GM23338 (cell line): Measurements from ENCODE around the gene ATP13A4. TPM values are rescaled to one million over a fixed set of nuclear protein-coding genes. Genes with fewer than 3 reads are reported as not detected.

Source experiments
- ATAC-seq: fragments of 200-7000 bp; cut with Tn5 transposase; 3 replicates; pipeline ENCODE4 v1.9.1; 2020
- DNase-seq: peaks from one replicate; pipeline ENCODE4 v3.0.0-alpha.2; 2015; ENCODE audit warnings: low spot score
- H2AFZ ChIP-seq: fragments of 200-600 bp; sonication (generic); 2 replicates; pipeline ENCODE4 v1.8.0; 2016; ENCODE audit warnings: antibody characterized with exemption, mild to moderate bottlenecking, moderate library complexity
- H3F3A ChIP-seq: fragments of 200-600 bp; sonication (generic); replicated peaks from 2 replicates; pipeline ENCODE4 v1.8.0; 2017; ENCODE audit warnings: antibody characterized with exemption, mixed run types, low read depth
- H3K27ac ChIP-seq: fragments of 200-600 bp; sonication (generic); 2 replicates; pipeline ENCODE4 v1.6.1; 2016; ENCODE audit warnings: low read depth
- H3K27me3 ChIP-seq: fragments of 200-600 bp; sonication (generic); 2 replicates; pipeline ENCODE4 v1.8.0; 2016; ENCODE audit warnings: mild to moderate bottlenecking, mixed run types, moderate library complexity; ENCODE audit not compliant: insufficient read depth
- H3K36me3 ChIP-seq: fragments of 200-600 bp; sonication (generic); 2 replicates; pipeline ENCODE4 v1.8.0; 2016; ENCODE audit warnings: mild to moderate bottlenecking; ENCODE audit not compliant: insufficient read depth
- H3K4me1 ChIP-seq: fragments of 200-600 bp; sonication (generic); 2 replicates; pipeline ENCODE4 v1.8.0; 2016; ENCODE audit warnings: mild to moderate bottlenecking, moderate library complexity; ENCODE audit not compliant: insufficient read depth
- H3K4me2 ChIP-seq: fragments of 200-600 bp; sonication (generic); 2 replicates; pipeline ENCODE4 v1.7.1; 2017; ENCODE audit warnings: mixed run types
- H3K4me3 ChIP-seq: fragments of 200-600 bp; sonication (generic); 2 replicates; pipeline ENCODE4 v1.6.1; 2016; ENCODE audit warnings: mixed run types
- H3K79me2 ChIP-seq: fragments of 200-600 bp; sonication (generic); replicated peaks from 2 replicates; pipeline ENCODE4 v1.8.0; 2017; ENCODE audit warnings: mild to moderate bottlenecking; ENCODE audit not compliant: insufficient read depth
- H3K9me2 ChIP-seq: fragments of 200-600 bp; sonication (generic); 2 replicates; pipeline ENCODE4 v1.8.0; 2017; ENCODE audit not compliant: insufficient read depth
- H4K20me1 ChIP-seq: fragments of 200-600 bp; sonication (generic); replicated peaks from 2 replicates; pipeline ENCODE4 v1.8.0; 2017; ENCODE audit warnings: mild to moderate bottlenecking; ENCODE audit not compliant: insufficient read depth
- H3K27ac Mint-ChIP-seq: 2 replicates; pipeline ENCODE4 v1.8.0; 2020; ENCODE audit warnings: inconsistent platforms, mild to moderate bottlenecking, moderate library complexity, mixed read lengths
- H3K27me3 Mint-ChIP-seq: 3 replicates; pipeline ENCODE4 v1.8.0; 2022; ENCODE audit warnings: low read depth, mild to moderate bottlenecking, moderate library complexity, mixed read lengths, inconsistent platforms; ENCODE audit not compliant: insufficient read depth, poor library complexity
- H3K36me3 Mint-ChIP-seq: 3 replicates; pipeline ENCODE4 v1.8.0; 2021; ENCODE audit warnings: low read depth, mild to moderate bottlenecking, inconsistent platforms, moderate library complexity, mixed read lengths
- H3K4me1 Mint-ChIP-seq: 3 replicates; pipeline ENCODE4 v1.8.0; 2020; ENCODE audit warnings: mild to moderate bottlenecking, inconsistent platforms, mixed read lengths
- H3K4me3 Mint-ChIP-seq: 3 replicates; pipeline ENCODE4 v1.8.0; 2021; ENCODE audit warnings: moderate library complexity, mild to moderate bottlenecking, inconsistent platforms, mixed read lengths
- H3K9me3 Mint-ChIP-seq: 3 replicates; pipeline ENCODE4 v1.8.0; 2020; ENCODE audit warnings: moderate library complexity, mild to moderate bottlenecking, inconsistent platforms, mixed read lengths
- CREB1 ChIP-seq: fragments of 250-450 bp; sonication (Bioruptor Pico); IDR thresholded peaks from 2 replicates; pipeline ENCODE4 v1.5.0; 2020; ENCODE audit warnings: low read depth, mild to moderate bottlenecking, moderate library complexity
- EZH2 ChIP-seq: fragments of 200-600 bp; sonication (generic); IDR thresholded peaks from one replicate; pipeline ENCODE4 v1.8.0; 2017; ENCODE audit warnings: antibody characterized with exemption, mild to moderate bottlenecking, low read depth; ENCODE audit not compliant: unreplicated experiment
- EZH2phosphoT487 ChIP-seq: fragments of 200-600 bp; sonication (generic); IDR thresholded peaks from one replicate; pipeline ENCODE4 v1.8.1; 2018; ENCODE audit warnings: antibody characterized with exemption; ENCODE audit not compliant: unreplicated experiment
- JUNB ChIP-seq: IDR thresholded peaks from one replicate; pipeline ENCODE4 v1.6.1; 2016; ENCODE audit warnings: antibody characterized with exemption; ENCODE audit not compliant: unreplicated experiment
- NANOG ChIP-seq: IDR thresholded peaks from 2 replicates; pipeline ENCODE4 v1.6.1; 2016; ENCODE audit warnings: antibody characterized with exemption, borderline replicate concordance
- POLR2AphosphoS5 ChIP-seq: IDR thresholded peaks from 2 replicates; pipeline ENCODE4 v1.6.1; 2016; ENCODE audit warnings: antibody characterized with exemption, low read depth
- ZNF114 ChIP-seq: fragments of 250-450 bp; sonication (Bioruptor Pico); IDR thresholded peaks from 2 replicates; pipeline ENCODE4 v1.5.0; 2020; ENCODE audit warnings: mild to moderate bottlenecking, moderate library complexity
- ZNF331 ChIP-seq: fragments of 250-450 bp; sonication (Bioruptor Pico); IDR thresholded peaks from 2 replicates; pipeline ENCODE4 v1.5.0; 2020; ENCODE audit warnings: low read depth, mild to moderate bottlenecking, moderate library complexity
- polyA plus RNA-seq: library from polyadenylated mRNA; unstranded; fragments of >200 nt; fragmentation: Nextera tagmentation; extraction: Ambion mirVana; gene quantifications from 2 replicates; pipeline ENCODE4 v1.2.1, GENCODE V29; 2016
- total RNA-seq: library from RNA; depleted of rRNA; stranded (reverse); fragments of >200 nt; shearing (Covaris generic); gene quantifications from 2 replicates; pipeline ENCODE4 v1.2.3, GENCODE V29; 2014
- TF ChIP-seq, protein P1 (sequence below): fragments of 250-450 bp; sonication (Bioruptor Pico); IDR thresholded peaks from 2 replicates; pipeline ENCODE4 v1.5.0; 2020; ENCODE audit warnings: mild to moderate bottlenecking, moderate library complexity
- TF ChIP-seq, protein P2 (sequence below), 2 experiments: fragments of 200-600 bp in 1 of 2; sonication (generic) in 1 of 2; conservative IDR thresholded peaks; 2 replicates each; pipeline versions ENCODE4 v1.5.1 to v1.6.1; 2016 to 2017; ENCODE audit warnings: antibody characterized with exemption in 2 of 2, low read depth in 2 of 2, mild to moderate bottlenecking in 2 of 2, moderate library complexity in 1 of 2
- TF ChIP-seq, protein P3 (sequence below): IDR thresholded peaks from 2 replicates; pipeline ENCODE4 v1.6.1; 2016; ENCODE audit warnings: antibody characterized with exemption
- TF ChIP-seq, protein P4 (sequence below): IDR thresholded peaks from one replicate; pipeline ENCODE4 v1.6.1; 2018; ENCODE audit warnings: antibody characterized with exemption; ENCODE audit not compliant: unreplicated experiment

The ATP13A4 gene
- total and polyA plus RNA-seq, 2 experiments from 2014 or later = not detected

DNA sequence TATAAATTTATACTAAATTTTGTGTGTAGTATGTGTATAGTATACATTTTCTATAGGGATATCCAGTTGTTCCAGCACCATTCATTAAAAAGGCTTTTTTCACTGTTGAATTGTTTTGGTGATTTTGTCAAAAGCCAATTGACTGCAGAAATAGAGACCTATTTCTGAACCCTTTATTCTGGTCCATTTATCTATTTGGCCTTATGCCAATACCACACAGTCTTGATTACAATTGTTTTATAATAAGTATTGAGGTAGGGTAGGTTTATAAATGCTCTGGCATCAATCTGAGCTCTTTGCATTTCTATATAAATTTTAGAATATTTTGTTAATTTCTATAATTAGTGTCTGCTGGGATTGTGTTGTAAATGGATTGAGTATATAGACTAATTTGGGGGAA, 31.8 kb upstream of the ATP13A4 start (continued):
- TF ChIP-seq, protein P1, sequence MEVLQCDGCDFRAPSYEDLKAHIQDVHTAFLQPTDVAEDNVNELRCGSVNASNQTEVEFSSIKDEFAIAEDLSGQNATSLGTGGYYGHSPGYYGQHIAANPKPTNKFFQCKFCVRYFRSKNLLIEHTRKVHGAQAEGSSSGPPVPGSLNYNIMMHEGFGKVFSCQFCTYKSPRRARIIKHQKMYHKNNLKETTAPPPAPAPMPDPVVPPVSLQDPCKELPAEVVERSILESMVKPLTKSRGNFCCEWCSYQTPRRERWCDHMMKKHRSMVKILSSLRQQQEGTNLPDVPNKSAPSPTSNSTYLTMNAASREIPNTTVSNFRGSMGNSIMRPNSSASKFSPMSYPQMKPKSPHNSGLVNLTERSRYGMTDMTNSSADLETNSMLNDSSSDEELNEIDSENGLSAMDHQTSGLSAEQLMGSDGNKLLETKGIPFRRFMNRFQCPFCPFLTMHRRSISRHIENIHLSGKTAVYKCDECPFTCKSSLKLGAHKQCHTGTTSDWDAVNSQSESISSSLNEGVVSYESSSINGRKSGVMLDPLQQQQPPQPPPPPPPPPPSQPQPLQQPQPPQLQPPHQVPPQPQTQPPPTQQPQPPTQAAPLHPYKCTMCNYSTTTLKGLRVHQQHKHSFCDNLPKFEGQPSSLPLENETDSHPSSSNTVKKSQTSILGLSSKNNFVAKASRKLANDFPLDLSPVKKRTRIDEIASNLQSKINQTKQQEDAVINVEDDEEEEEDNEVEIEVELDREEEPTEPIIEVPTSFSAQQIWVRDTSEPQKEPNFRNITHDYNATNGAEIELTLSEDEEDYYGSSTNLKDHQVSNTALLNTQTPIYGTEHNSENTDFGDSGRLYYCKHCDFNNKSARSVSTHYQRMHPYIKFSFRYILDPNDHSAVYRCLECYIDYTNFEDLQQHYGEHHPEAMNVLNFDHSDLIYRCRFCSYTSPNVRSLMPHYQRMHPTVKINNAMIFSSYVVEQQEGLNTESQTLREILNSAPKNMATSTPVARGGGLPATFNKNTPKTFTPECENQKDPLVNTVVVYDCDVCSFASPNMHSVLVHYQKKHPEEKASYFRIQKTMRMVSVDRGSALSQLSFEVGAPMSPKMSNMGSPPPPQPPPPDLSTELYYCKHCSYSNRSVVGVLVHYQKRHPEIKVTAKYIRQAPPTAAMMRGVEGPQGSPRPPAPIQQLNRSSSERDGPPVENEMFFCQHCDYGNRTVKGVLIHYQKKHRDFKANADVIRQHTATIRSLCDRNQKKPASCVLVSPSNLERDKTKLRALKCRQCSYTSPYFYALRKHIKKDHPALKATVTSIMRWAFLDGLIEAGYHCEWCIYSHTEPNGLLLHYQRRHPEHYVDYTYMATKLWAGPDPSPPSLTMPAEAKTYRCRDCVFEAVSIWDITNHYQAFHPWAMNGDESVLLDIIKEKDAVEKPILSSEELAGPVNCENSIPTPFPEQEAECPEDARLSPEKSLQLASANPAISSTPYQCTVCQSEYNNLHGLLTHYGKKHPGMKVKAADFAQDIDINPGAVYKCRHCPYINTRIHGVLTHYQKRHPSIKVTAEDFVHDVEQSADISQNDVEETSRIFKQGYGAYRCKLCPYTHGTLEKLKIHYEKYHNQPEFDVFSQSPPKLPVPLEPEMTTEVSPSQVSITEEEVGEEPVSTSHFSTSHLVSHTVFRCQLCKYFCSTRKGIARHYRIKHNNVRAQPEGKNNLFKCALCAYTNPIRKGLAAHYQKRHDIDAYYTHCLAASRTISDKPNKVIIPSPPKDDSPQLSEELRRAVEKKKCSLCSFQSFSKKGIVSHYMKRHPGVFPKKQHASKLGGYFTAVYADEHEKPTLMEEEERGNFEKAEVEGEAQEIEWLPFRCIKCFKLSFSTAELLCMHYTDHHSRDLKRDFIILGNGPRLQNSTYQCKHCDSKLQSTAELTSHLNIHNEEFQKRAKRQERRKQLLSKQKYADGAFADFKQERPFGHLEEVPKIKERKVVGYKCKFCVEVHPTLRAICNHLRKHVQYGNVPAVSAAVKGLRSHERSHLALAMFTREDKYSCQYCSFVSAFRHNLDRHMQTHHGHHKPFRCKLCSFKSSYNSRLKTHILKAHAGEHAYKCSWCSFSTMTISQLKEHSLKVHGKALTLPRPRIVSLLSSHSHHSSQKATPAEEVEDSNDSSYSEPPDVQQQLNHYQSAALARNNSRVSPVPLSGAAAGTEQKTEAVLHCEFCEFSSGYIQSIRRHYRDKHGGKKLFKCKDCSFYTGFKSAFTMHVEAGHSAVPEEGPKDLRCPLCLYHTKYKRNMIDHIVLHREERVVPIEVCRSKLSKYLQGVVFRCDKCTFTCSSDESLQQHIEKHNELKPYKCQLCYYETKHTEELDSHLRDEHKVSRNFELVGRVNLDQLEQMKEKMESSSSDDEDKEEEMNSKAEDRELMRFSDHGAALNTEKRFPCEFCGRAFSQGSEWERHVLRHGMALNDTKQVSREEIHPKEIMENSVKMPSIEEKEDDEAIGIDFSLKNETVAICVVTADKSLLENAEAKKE (CRISPR knock-in tag) = no peak
- TF ChIP-seq JUNB (no peak), EZH2 (no peak), CREB1 (no peak), EZH2phosphoT487 (no peak), NANOG (no peak), POLR2AphosphoS5 (no peak)
- TF ChIP-seq, protein P2, sequence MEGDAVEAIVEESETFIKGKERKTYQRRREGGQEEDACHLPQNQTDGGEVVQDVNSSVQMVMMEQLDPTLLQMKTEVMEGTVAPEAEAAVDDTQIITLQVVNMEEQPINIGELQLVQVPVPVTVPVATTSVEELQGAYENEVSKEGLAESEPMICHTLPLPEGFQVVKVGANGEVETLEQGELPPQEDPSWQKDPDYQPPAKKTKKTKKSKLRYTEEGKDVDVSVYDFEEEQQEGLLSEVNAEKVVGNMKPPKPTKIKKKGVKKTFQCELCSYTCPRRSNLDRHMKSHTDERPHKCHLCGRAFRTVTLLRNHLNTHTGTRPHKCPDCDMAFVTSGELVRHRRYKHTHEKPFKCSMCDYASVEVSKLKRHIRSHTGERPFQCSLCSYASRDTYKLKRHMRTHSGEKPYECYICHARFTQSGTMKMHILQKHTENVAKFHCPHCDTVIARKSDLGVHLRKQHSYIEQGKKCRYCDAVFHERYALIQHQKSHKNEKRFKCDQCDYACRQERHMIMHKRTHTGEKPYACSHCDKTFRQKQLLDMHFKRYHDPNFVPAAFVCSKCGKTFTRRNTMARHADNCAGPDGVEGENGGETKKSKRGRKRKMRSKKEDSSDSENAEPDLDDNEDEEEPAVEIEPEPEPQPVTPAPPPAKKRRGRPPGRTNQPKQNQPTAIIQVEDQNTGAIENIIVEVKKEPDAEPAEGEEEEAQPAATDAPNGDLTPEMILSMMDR (conservative IDR thresholded peaks at IDR 0.05; ENCODE audit: low read depth in 2 of 2) = no peak

DNA sequence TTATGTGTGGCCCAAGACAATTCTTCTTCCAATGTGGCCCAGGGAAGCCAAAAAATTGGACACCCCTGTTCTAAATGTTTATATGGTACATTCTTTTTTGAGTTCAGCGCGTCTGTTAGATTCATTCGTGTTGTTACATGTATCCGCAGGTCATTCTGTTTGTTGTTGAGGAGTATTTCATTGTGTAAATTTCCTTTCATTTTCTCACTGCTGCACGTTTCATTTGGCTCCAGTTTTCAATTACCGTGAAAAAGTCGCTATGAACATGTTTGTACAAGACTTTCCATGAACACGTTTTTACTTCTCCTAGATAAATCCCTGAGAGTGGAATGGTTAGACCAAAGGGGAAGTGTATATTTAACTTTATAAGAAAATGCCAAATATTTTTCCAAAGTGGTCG, 30.8 kb upstream of the ATP13A4 start:
- H3K36me3 Mint-ChIP-seq = no peaks in the 10 kb centered on the region
- no peaks in the 10 kb centered on the region for H3K27me3 ChIP-seq
- H3K4me1 Mint-ChIP-seq = peaks cover 8% of the 10 kb centered on the region
- H4K20me1 ChIP-seq = no peaks in the 10 kb centered on the region
- H3K4me1 ChIP-seq = no peaks in the 10 kb centered on the region
- H3K27ac ChIP-seq = no peak overlapping the region
- DNase-seq (no peak), ATAC-seq (no peak)
- H3K9me2 ChIP-seq = no peaks in the 10 kb centered on the region
- H3K4me3 ChIP-seq = no peak overlapping the region
- H3K79me2 ChIP-seq = no peaks in the 10 kb centered on the region
- no peak overlapping the region for H3K27ac Mint-ChIP-seq
- H3K9me3 Mint-ChIP-seq = no peaks in the 10 kb centered on the region
- no peaks in the 10 kb centered on the region for H3K27me3 Mint-ChIP-seq
- no peak overlapping the region for H2AFZ ChIP-seq
- no peak overlapping the region for H3K4me3 Mint-ChIP-seq
- H3K4me2 ChIP-seq = no peak overlapping the region
- H3K36me3 ChIP-seq = no peaks in the 10 kb centered on the region
- H3F3A ChIP-seq = no peaks in the 10 kb centered on the region
- TF ChIP-seq EZH2phosphoT487 (no peak), NANOG (no peak), JUNB (no peak), CREB1 (no peak), ZNF114 (CRISPR knock-in tag) (no peak), POLR2AphosphoS5 (no peak), ZNF331 (CRISPR knock-in tag) (no peak)
- TF ChIP-seq, protein P3, sequence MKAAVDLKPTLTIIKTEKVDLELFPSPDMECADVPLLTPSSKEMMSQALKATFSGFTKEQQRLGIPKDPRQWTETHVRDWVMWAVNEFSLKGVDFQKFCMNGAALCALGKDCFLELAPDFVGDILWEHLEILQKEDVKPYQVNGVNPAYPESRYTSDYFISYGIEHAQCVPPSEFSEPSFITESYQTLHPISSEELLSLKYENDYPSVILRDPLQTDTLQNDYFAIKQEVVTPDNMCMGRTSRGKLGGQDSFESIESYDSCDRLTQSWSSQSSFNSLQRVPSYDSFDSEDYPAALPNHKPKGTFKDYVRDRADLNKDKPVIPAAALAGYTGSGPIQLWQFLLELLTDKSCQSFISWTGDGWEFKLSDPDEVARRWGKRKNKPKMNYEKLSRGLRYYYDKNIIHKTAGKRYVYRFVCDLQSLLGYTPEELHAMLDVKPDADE = no peak
- TF ChIP-seq, protein P4, sequence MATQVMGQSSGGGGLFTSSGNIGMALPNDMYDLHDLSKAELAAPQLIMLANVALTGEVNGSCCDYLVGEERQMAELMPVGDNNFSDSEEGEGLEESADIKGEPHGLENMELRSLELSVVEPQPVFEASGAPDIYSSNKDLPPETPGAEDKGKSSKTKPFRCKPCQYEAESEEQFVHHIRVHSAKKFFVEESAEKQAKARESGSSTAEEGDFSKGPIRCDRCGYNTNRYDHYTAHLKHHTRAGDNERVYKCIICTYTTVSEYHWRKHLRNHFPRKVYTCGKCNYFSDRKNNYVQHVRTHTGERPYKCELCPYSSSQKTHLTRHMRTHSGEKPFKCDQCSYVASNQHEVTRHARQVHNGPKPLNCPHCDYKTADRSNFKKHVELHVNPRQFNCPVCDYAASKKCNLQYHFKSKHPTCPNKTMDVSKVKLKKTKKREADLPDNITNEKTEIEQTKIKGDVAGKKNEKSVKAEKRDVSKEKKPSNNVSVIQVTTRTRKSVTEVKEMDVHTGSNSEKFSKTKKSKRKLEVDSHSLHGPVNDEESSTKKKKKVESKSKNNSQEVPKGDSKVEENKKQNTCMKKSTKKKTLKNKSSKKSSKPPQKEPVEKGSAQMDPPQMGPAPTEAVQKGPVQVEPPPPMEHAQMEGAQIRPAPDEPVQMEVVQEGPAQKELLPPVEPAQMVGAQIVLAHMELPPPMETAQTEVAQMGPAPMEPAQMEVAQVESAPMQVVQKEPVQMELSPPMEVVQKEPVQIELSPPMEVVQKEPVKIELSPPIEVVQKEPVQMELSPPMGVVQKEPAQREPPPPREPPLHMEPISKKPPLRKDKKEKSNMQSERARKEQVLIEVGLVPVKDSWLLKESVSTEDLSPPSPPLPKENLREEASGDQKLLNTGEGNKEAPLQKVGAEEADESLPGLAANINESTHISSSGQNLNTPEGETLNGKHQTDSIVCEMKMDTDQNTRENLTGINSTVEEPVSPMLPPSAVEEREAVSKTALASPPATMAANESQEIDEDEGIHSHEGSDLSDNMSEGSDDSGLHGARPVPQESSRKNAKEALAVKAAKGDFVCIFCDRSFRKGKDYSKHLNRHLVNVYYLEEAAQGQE = no peak
